GM19043 (cell line): ENCODE measurements around the gene METTL8.

Experiments
- ATAC-seq: cut with Tn5 transposase; IDR thresholded peaks from one replicate; pipeline ENCODE4 v1.9.1; 2021; ENCODE audit warnings: low read depth; ENCODE audit not compliant: unreplicated experiment

METTL8 gene

GRCh38 chr2:171433763-171434012, at the start of gene METTL8:
TSS of gene METTL8 (minus strand) at chr2:171433990. CDS start at chr2:171392185, 41,805 bp downstream.
- ATAC-seq: no peak

GRCh38 chr2:171482877-171483276, 49.1 kb upstream of the METTL8 start:
- ATAC-seq: no peak

- no peak for ATAC-seq
Observed at GRCh38 chr2:171482308-171482707, 48.5 kb upstream of the METTL8 start.

- ATAC-seq: no peak
Observed at GRCh38 chr2:171480908-171481307, 47.1 kb upstream of the METTL8 start.

GRCh38 chr2:171479154-171479814, 45.5 kb upstream of the METTL8 start:
- ATAC-seq: no peak

GRCh38 chr2:171478345-171478744, 44.6 kb upstream of the METTL8 start:
- no peak for ATAC-seq

- no peak for ATAC-seq
Observed at GRCh38 chr2:171475979-171476378, 42.2 kb upstream of the METTL8 start.

GRCh38 chr2:171470129-171470528, 36.3 kb upstream of the METTL8 start:
- no peak for ATAC-seq

- ATAC-seq: no peak
Observed at GRCh38 chr2:171469176-171469575, 35.4 kb upstream of the METTL8 start.

- ATAC-seq: no peak
Observed at GRCh38 chr2:171460537-171460936, 26.7 kb upstream of the METTL8 start.

- ATAC-seq: no peak
Observed at GRCh38 chr2:171459498-171459897, 25.7 kb upstream of the METTL8 start.

- ATAC-seq: no peak
Observed at GRCh38 chr2:171452773-171453172, 19.0 kb upstream of the METTL8 start.

GRCh38 chr2:171451074-171451473, 17.3 kb upstream of the METTL8 start:
- ATAC-seq: no peak

GRCh38 chr2:171447675-171448074, 13.9 kb upstream of the METTL8 start:
- no peak for ATAC-seq

GRCh38 chr2:171441470-171441869, 7.7 kb upstream of the METTL8 start:
- no peak for ATAC-seq

GRCh38 chr2:171436307-171436706, 2.5 kb upstream of the METTL8 start:
- ATAC-seq: no peak

GRCh38 chr2:171434013-171434989, 511 bp upstream of the METTL8 start, which contains the start of gene DCAF17:
TSS of gene DCAF17 (plus strand) at chr2:171434226. CDS start at chr2:171434578, 352 bp downstream.
- ATAC-seq: peak; percentile 91

- no peak for ATAC-seq
Observed at GRCh38 chr2:171432969-171433762, 624 bp downstream of the METTL8 start.

GRCh38 chr2:171432206-171432968, 1.4 kb downstream of the METTL8 start:
- ATAC-seq: no peak

- ATAC-seq: no peak
Observed at GRCh38 chr2:171431677-171432167, 2.1 kb downstream of the METTL8 start.
